ENCODE measurements around the gene NCS1. TPM values are rescaled to one million over a fixed set of nuclear protein-coding genes. Genes with fewer than 3 reads are reported as not detected.

Gene NCS1
- total and polyA plus RNA-seq, 5 donors from 2014 or later = 0.22 TPM; not detected in 4

DNA sequence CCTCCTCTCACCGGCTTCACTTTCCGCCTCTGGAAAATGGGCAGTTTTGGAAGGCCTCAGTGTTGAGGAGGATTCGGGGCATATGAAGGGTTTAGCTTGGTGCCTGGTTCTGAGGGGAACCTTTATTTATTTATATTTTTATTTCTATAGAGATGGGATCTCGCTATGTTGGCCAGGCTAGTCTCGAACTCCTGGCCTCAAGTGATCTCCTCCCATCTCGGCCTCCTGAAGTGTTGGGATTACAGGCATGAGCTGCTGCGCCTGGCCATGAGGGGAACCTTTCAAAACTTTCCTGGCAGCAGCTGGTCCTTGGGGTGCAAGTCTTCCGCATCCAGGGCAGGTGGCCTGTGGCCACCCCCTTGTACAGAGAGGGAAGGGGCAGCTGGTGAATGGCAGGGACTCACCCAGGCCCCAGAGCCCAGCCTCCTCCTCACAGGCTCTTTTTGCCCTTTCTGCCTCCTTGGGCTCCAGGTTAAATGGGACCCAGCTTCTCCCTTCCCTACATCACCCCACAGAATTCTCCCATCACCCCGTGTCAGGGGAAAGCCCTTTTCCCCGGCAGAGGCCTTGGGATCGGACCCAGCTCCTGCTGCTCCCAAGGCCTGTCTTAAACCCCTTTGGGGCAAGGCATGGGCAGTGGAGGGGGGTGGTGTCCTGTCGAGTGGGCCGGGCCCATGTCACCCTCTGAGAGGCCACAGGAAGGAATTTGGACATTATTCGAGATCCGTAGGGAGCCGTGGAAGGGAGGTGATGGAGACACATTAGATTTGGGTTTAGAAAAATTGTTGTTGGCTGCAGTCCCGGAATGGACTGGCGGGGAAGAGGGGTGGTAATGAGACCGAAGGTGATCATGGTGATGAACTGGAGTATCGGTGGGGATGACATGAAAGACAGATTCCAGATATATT lies 5.9 kb downstream of the NCS1 start:
- no peak for DNase-seq
- H3K36me3 ChIP-seq (ENCODE audit: control insufficient read depth, insufficient read depth, low read length) = no peaks in the 10 kb centered on the region
- no peak overlapping the region for H3K4me3 ChIP-seq (ENCODE audit: low read depth, low read length)
- H3K27ac ChIP-seq (ENCODE audit: insufficient read depth, low read length, poor library complexity, severe bottlenecking) = no peak overlapping the region
- H3K27me3 Mint-ChIP-seq = peaks cover 16% of the 10 kb centered on the region
- ATAC-seq (ENCODE audit: low read depth in 2 of 2) = no peak
- no peaks in the 10 kb centered on the region for H3K9me3 ChIP-seq (ENCODE audit: control insufficient read depth in 2 of 2, low read length in 2 of 2)
- H3K27me3 ChIP-seq (ENCODE audit: control insufficient read depth, insufficient read depth, low read length) = no peaks in the 10 kb centered on the region
- no peak overlapping the region for H3K4me3 Mint-ChIP-seq
- no peaks in the 10 kb centered on the region for H3K36me3 Mint-ChIP-seq
- peaks cover 0 to 10% (median 4%) of the 10 kb centered on the region in 4 donors for H3K4me1 Mint-ChIP-seq
- peaks cover 0 to 2% (median 0%) of the 10 kb centered on the region in 7 donors for H3K9me3 Mint-ChIP-seq
- H3K4me1 ChIP-seq (ENCODE audit: control insufficient read depth, insufficient read depth, low read length, poor library complexity, severe bottlenecking) = peaks cover 3% of the 10 kb centered on the region
- H3K27ac Mint-ChIP-seq = no peak overlapping the region

GRCh38 chr9:130179331-130179907 lies 7.2 kb downstream of the NCS1 start:
- Mint-ChIP-seq H3K27ac (no peak overlapping the region), H3K4me3 (no peak overlapping the region), H3K36me3 (no peaks in the 10 kb centered on the region), H3K9me3 (peaks cover 0 to 1% (median 0%) of the 10 kb centered on the region in 7 donors), H3K27me3 (peaks cover 6% of the 10 kb centered on the region), H3K4me1 (peaks cover 0 to 4% (median 2%) of the 10 kb centered on the region in 4 donors)
- H3K9me3 ChIP-seq (ENCODE audit: control insufficient read depth in 2 of 2, low read length in 2 of 2) = no peaks in the 10 kb centered on the region
- H3K27ac ChIP-seq (ENCODE audit: insufficient read depth, low read length, poor library complexity, severe bottlenecking) = no peak overlapping the region
- no peak for ATAC-seq (ENCODE audit: low read depth in 2 of 2)
- H3K36me3 ChIP-seq (ENCODE audit: control insufficient read depth, insufficient read depth, low read length) = no peaks in the 10 kb centered on the region
- H3K4me1 ChIP-seq (ENCODE audit: control insufficient read depth, insufficient read depth, low read length, poor library complexity, severe bottlenecking) = no peaks in the 10 kb centered on the region
- no peak overlapping the region for H3K4me3 ChIP-seq (ENCODE audit: low read depth, low read length)
- no peak for DNase-seq
- H3K27me3 ChIP-seq (ENCODE audit: control insufficient read depth, insufficient read depth, low read length) = no peaks in the 10 kb centered on the region

DNA sequence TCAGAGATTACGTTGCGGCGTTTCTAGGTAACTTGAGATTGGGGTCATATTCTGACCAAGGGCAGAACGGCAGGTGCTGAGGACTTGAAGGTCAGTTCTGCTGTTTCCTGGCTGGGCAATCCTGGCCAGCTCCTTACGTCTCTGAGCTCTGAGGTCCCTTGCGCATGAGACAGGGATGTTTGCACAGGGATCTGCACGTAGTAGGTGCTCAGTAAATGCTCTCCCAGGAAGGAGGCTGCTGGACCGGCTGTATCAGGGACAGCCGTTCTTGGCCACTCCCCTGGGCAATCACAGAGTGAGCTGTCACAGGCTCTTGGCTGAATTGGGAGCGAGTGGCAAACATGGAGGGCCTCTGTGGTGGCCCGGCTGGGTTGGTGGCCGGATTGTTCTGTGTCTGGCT lies 8.3 kb downstream of the NCS1 start:
- Histone ChIP-seq H3K9me3 (ENCODE audit: control insufficient read depth in 2 of 2, low read length in 2 of 2) (no peaks in the 10 kb centered on the region), H3K27ac (ENCODE audit: insufficient read depth, low read length, poor library complexity, severe bottlenecking) (no peak overlapping the region), H3K27me3 (ENCODE audit: control insufficient read depth, insufficient read depth, low read length) (no peaks in the 10 kb centered on the region), H3K4me3 (ENCODE audit: low read depth, low read length) (no peak overlapping the region), H3K4me1 (ENCODE audit: control insufficient read depth, insufficient read depth, low read length, poor library complexity, severe bottlenecking) (no peaks in the 10 kb centered on the region), H3K36me3 (ENCODE audit: control insufficient read depth, insufficient read depth, low read length) (no peaks in the 10 kb centered on the region)
- Mint-ChIP-seq H3K4me1 (peaks cover 0 to 4% (median 0%) of the 10 kb centered on the region in 4 donors), H3K27ac (no peak overlapping the region), H3K9me3 (peaks cover 0 to 1% (median 0%) of the 10 kb centered on the region in 7 donors), H3K36me3 (no peaks in the 10 kb centered on the region), H3K4me3 (no peak overlapping the region), H3K27me3 (peaks cover 6% of the 10 kb centered on the region)
- no peak for ATAC-seq (ENCODE audit: low read depth in 2 of 2)
- no peak for DNase-seq

DNA sequence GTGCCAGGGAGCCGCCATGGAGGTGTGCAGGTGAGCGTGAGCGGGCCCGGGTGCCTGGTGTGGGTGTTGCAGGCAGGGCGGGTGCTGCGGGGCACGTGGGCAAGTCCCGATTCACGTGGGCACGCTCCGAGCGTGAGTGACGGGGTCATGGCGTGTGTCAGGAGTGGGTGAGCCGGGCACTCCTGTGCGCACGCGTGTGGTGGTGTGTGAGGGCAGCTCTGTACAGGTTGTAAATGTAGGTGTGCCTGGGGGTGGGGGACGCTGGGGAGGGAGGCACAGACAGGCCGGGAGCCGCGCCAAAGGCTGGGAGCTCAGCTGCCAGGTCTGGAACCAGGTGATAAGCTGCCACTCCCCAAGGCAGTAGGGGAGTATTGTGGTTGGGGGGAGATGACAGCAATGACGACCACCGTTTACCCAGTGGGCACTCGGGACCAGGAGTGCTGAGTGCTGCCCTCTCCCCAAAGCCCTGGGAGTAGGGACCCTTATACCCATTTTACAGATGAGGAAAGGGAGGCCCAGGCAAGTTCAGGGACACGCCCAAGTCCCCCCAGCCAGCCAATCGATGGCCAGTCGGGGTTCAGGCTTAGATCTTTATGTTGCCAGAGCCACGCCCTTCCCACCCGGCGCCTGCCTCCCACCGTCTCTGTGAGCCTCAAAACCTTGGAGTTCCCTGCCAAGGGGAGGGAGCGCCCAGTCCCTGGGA lies 9.6 kb downstream of the NCS1 start:
- Mint-ChIP-seq H3K36me3 (no peaks in the 10 kb centered on the region), H3K27me3 (peaks cover 6% of the 10 kb centered on the region), H3K4me1 (peaks cover 0 to 4% (median 0%) of the 10 kb centered on the region in 4 donors), H3K9me3 (peaks cover 0 to 1% (median 0%) of the 10 kb centered on the region in 7 donors), H3K4me3 (no peak overlapping the region), H3K27ac (no peak overlapping the region)
- H3K27ac ChIP-seq (ENCODE audit: insufficient read depth, low read length, poor library complexity, severe bottlenecking) = no peak overlapping the region
- ATAC-seq (ENCODE audit: low read depth in 2 of 2) = no peak
- H3K27me3 ChIP-seq (ENCODE audit: control insufficient read depth, insufficient read depth, low read length) = no peaks in the 10 kb centered on the region
- H3K9me3 ChIP-seq (ENCODE audit: control insufficient read depth in 2 of 2, low read length in 2 of 2) = no peaks in the 10 kb centered on the region
- no peaks in the 10 kb centered on the region for H3K4me1 ChIP-seq (ENCODE audit: control insufficient read depth, insufficient read depth, low read length, poor library complexity, severe bottlenecking)
- no peak for DNase-seq
- no peaks in the 10 kb centered on the region for H3K36me3 ChIP-seq (ENCODE audit: control insufficient read depth, insufficient read depth, low read length)
- H3K4me3 ChIP-seq (ENCODE audit: low read depth, low read length) = no peak overlapping the region

DNA sequence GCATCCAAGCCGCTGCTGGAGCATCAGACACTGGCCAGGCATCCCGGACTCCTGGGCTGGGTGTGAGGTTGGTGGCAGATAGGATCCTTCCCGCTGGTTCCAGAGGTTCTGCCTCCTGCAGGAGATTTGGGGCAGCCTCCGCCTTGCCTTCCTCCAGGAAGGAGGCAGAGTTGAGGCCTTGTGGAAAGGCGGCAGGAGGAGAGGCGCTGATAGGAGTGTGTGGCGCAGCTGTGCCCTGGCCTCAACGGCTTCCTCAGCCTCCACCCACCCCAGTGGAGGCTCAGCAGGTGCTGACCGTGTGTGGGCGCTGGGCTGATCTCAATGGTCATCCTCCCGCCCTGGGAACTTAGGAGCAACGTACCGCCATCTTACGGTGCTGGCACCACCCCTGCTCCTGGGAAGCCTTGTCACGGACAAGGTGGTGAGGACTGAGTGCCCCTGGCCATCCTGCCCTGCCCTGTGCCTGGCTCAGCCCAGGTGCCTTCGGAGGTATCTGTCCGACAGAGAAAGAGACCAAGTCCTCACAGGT lies 10.2 kb downstream of the NCS1 start:
- DNase-seq (no peak), ATAC-seq (ENCODE audit: low read depth in 2 of 2) (no peak)
- H3K27me3 ChIP-seq (ENCODE audit: control insufficient read depth, insufficient read depth, low read length) = no peaks in the 10 kb centered on the region
- H3K27ac ChIP-seq (ENCODE audit: insufficient read depth, low read length, poor library complexity, severe bottlenecking) = no peak overlapping the region
- H3K36me3 ChIP-seq (ENCODE audit: control insufficient read depth, insufficient read depth, low read length) = no peaks in the 10 kb centered on the region
- H3K9me3 Mint-ChIP-seq = peaks cover 0 to 1% (median 0%) of the 10 kb centered on the region in 7 donors
- H3K4me1 Mint-ChIP-seq = peaks cover 0 to 4% (median 0%) of the 10 kb centered on the region in 4 donors
- H3K4me3 Mint-ChIP-seq = no peak overlapping the region
- H3K9me3 ChIP-seq (ENCODE audit: control insufficient read depth in 2 of 2, low read length in 2 of 2) = no peaks in the 10 kb centered on the region
- no peaks in the 10 kb centered on the region for H3K36me3 Mint-ChIP-seq
- peaks cover 6% of the 10 kb centered on the region for H3K27me3 Mint-ChIP-seq
- no peaks in the 10 kb centered on the region for H3K4me1 ChIP-seq (ENCODE audit: control insufficient read depth, insufficient read depth, low read length, poor library complexity, severe bottlenecking)
- no peak overlapping the region for H3K4me3 ChIP-seq (ENCODE audit: low read depth, low read length)
- H3K27ac Mint-ChIP-seq = no peak overlapping the region

DNA sequence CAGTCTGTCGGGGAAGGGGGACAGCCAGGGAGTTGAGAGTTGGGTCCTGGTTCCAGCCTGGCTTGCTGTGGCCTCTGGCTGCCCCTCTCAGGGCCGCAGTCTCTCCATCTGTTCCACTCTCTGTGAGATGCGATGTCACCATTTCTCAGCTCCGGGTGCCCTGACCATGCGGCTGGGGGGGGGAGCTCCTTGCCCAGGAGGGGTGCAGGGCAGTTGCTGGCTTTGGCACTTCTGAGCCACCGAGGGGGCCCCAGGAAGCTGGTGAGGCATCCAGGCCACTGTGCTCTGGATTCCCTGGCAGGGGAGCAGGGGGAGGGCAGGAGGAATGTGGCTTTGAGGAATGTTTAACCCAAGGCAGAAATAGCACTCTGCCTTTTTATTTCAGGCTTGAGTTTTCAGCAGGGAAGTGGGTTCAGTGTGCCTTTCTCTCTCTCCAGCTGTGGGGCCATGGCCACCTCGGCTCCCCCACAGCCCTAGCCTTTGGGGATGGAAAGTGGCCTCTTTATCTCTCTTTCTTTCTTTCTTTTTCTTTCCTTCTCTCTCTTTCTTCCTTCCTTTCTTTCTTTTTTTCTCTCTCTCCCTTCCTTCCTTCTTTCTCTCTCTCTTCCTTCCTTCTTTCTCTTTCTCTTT lies 11.0 kb downstream of the NCS1 start:
- peaks cover 0 to 4% (median 0%) of the 10 kb centered on the region in 4 donors for H3K4me1 Mint-ChIP-seq
- Histone ChIP-seq H3K36me3 (ENCODE audit: control insufficient read depth, insufficient read depth, low read length) (no peaks in the 10 kb centered on the region), H3K27me3 (ENCODE audit: control insufficient read depth, insufficient read depth, low read length) (no peaks in the 10 kb centered on the region), H3K4me3 (ENCODE audit: low read depth, low read length) (no peak overlapping the region), H3K27ac (ENCODE audit: insufficient read depth, low read length, poor library complexity, severe bottlenecking) (no peak overlapping the region), H3K4me1 (ENCODE audit: control insufficient read depth, insufficient read depth, low read length, poor library complexity, severe bottlenecking) (no peaks in the 10 kb centered on the region), H3K9me3 (ENCODE audit: control insufficient read depth in 2 of 2, low read length in 2 of 2) (no peaks in the 10 kb centered on the region)
- no peaks in the 10 kb centered on the region for H3K36me3 Mint-ChIP-seq
- H3K27me3 Mint-ChIP-seq = peaks cover 6% of the 10 kb centered on the region
- DNase-seq (no peak), ATAC-seq (ENCODE audit: low read depth in 2 of 2) (no peak)
- peaks cover 0 to 1% (median 0%) of the 10 kb centered on the region in 7 donors for H3K9me3 Mint-ChIP-seq
- H3K27ac Mint-ChIP-seq = no peak overlapping the region
- no peak overlapping the region for H3K4me3 Mint-ChIP-seq

- H3K9me3 ChIP-seq (ENCODE audit: control insufficient read depth in 2 of 2, low read length in 2 of 2) = no peaks in the 10 kb centered on the region
- no peak overlapping the region for H3K27ac ChIP-seq (ENCODE audit: insufficient read depth, low read length, poor library complexity, severe bottlenecking)
- DNase-seq (no peak), ATAC-seq (ENCODE audit: low read depth in 2 of 2) (no peak)
- H3K9me3 Mint-ChIP-seq = peaks cover 0 to 1% (median 0%) of the 10 kb centered on the region in 7 donors
- no peaks in the 10 kb centered on the region for H3K27me3 ChIP-seq (ENCODE audit: control insufficient read depth, insufficient read depth, low read length)
- no peak overlapping the region for H3K27ac Mint-ChIP-seq
- H3K27me3 Mint-ChIP-seq = peaks cover 2% of the 10 kb centered on the region
- no peaks in the 10 kb centered on the region for H3K4me1 Mint-ChIP-seq
- H3K36me3 ChIP-seq (ENCODE audit: control insufficient read depth, insufficient read depth, low read length) = no peaks in the 10 kb centered on the region
- no peaks in the 10 kb centered on the region for H3K36me3 Mint-ChIP-seq
- no peaks in the 10 kb centered on the region for H3K4me1 ChIP-seq (ENCODE audit: control insufficient read depth, insufficient read depth, low read length, poor library complexity, severe bottlenecking)
- H3K4me3 ChIP-seq (ENCODE audit: low read depth, low read length) = no peak overlapping the region
- no peak overlapping the region for H3K4me3 Mint-ChIP-seq
These were observed 12.8 kb downstream of the NCS1 start for GRCh38 chr9:130185017-130185416.
